IPS-15b (cell line): ENCODE measurements around the gene RBMS2.
A peak's percentile ranks its signal among the peaks of the same experiment; 100 is the strongest.

Experiments
- H3K27me3 ChIP-seq: one replicate; pipeline ENCODE4 v1.6.1; 2013; ENCODE audit warnings: low read length; ENCODE audit not compliant: control insufficient read depth, insufficient read depth
- H3K36me3 ChIP-seq: one replicate; pipeline ENCODE4 v1.6.1; 2013; ENCODE audit warnings: low read length; ENCODE audit not compliant: control insufficient read depth, insufficient read depth
- H3K4me1 ChIP-seq: one replicate; pipeline ENCODE4 v1.6.1; 2013; ENCODE audit warnings: mild to moderate bottlenecking, low read length; ENCODE audit not compliant: control insufficient read depth, insufficient read depth
- H3K4me3 ChIP-seq: one replicate; pipeline ENCODE4 v1.5.1; 2013; ENCODE audit warnings: low read depth, low read length
- H3K9ac ChIP-seq: one replicate; pipeline ENCODE4 v1.6.1; 2013; ENCODE audit warnings: low read depth, mild to moderate bottlenecking, low read length
- H3K9me3 ChIP-seq: one replicate; pipeline ENCODE4 v1.6.1; 2013; ENCODE audit warnings: mild to moderate bottlenecking, low read length; ENCODE audit not compliant: control insufficient read depth, insufficient read depth

Gene RBMS2

GRCh38 chr12:56591961-56592360 is 70.3 kb downstream of the RBMS2 start:
- Histone ChIP-seq H3K9me3 (no peaks in the 10 kb centered on the region), H3K9ac (no peak overlapping the region), H3K36me3 (peaks cover 3% of the 10 kb centered on the region), H3K4me3 (no peak overlapping the region), H3K4me1 (peaks cover 6% of the 10 kb centered on the region), H3K27me3 (no peaks in the 10 kb centered on the region)

GRCh38 chr12:56593909-56594621 is 72.4 kb downstream of the RBMS2 start:
- peak overlapping the region; percentile 42 for H3K9ac ChIP-seq
- no peak overlapping the region for H3K4me3 ChIP-seq
- peaks cover 6% of the 10 kb centered on the region for H3K4me1 ChIP-seq
- no peaks in the 10 kb centered on the region for H3K9me3 ChIP-seq
- no peaks in the 10 kb centered on the region for H3K27me3 ChIP-seq
- H3K36me3 ChIP-seq = peaks cover 19% of the 10 kb centered on the region

- Histone ChIP-seq H3K36me3 (peaks cover 47% of the 10 kb centered on the region), H3K27me3 (no peaks in the 10 kb centered on the region), H3K9me3 (no peaks in the 10 kb centered on the region), H3K4me1 (peaks cover 6% of the 10 kb centered on the region), H3K9ac (no peak overlapping the region), H3K4me3 (no peak overlapping the region)
Measured at GRCh38 chr12:56596815-56597214, 75.2 kb downstream of the RBMS2 start.

GRCh38 chr12:56599041-56599440 is 77.4 kb downstream of the RBMS2 start:
- no peaks in the 10 kb centered on the region for H3K27me3 ChIP-seq

GRCh38 chr12:56599797-56600196 is 78.2 kb downstream of the RBMS2 start:
- H3K9ac ChIP-seq = no peak overlapping the region
- H3K36me3 ChIP-seq = peaks cover 69% of the 10 kb centered on the region
- H3K4me3 ChIP-seq = no peak overlapping the region
- H3K9me3 ChIP-seq = no peaks in the 10 kb centered on the region
- no peaks in the 10 kb centered on the region for H3K27me3 ChIP-seq
- no peaks in the 10 kb centered on the region for H3K4me1 ChIP-seq

More at GRCh38 chr12:56599041-56599440, 77.4 kb downstream of the RBMS2 start:
- Histone ChIP-seq H3K9ac (no peak overlapping the region), H3K9me3 (no peaks in the 10 kb centered on the region), H3K4me1 (peaks cover 6% of the 10 kb centered on the region), H3K4me3 (no peak overlapping the region), H3K36me3 (peaks cover 62% of the 10 kb centered on the region)

GRCh38 chr12:56600753-56601152 is 79.1 kb downstream of the RBMS2 start:
- Histone ChIP-seq H3K4me3 (no peak overlapping the region), H3K36me3 (peaks cover 76% of the 10 kb centered on the region), H3K27me3 (no peaks in the 10 kb centered on the region), H3K4me1 (no peaks in the 10 kb centered on the region), H3K9ac (no peak overlapping the region), H3K9me3 (no peaks in the 10 kb centered on the region)

GRCh38 chr12:56601503-56601902 is 79.9 kb downstream of the RBMS2 start:
- H3K9me3 ChIP-seq = no peaks in the 10 kb centered on the region
- H3K4me1 ChIP-seq = no peaks in the 10 kb centered on the region
- H3K27me3 ChIP-seq = no peaks in the 10 kb centered on the region
- no peak overlapping the region for H3K9ac ChIP-seq
- H3K4me3 ChIP-seq = no peak overlapping the region
- peaks cover 77% of the 10 kb centered on the region for H3K36me3 ChIP-seq

GRCh38 chr12:56602239-56602638 is 80.6 kb downstream of the RBMS2 start:
- Histone ChIP-seq H3K27me3 (no peaks in the 10 kb centered on the region), H3K36me3 (peaks cover 74% of the 10 kb centered on the region), H3K9me3 (no peaks in the 10 kb centered on the region), H3K9ac (no peak overlapping the region), H3K4me1 (no peaks in the 10 kb centered on the region), H3K4me3 (no peak overlapping the region)

GRCh38 chr12:56604355-56604754 is 82.7 kb downstream of the RBMS2 start:
- no peaks in the 10 kb centered on the region for H3K4me1 ChIP-seq
- no peaks in the 10 kb centered on the region for H3K27me3 ChIP-seq
- no peaks in the 10 kb centered on the region for H3K9me3 ChIP-seq
- no peak overlapping the region for H3K9ac ChIP-seq
- H3K36me3 ChIP-seq = peaks cover 58% of the 10 kb centered on the region
- H3K4me3 ChIP-seq = no peak overlapping the region

GRCh38 chr12:56614627-56615026 is 93.0 kb downstream of the RBMS2 start:
- Histone ChIP-seq H3K4me3 (no peak overlapping the region), H3K9ac (no peak overlapping the region), H3K9me3 (no peaks in the 10 kb centered on the region), H3K4me1 (no peaks in the 10 kb centered on the region), H3K36me3 (peaks cover 65% of the 10 kb centered on the region), H3K27me3 (no peaks in the 10 kb centered on the region)

- no peaks in the 10 kb centered on the region for H3K9me3 ChIP-seq
- H3K36me3 ChIP-seq = peaks cover 49% of the 10 kb centered on the region
- no peak overlapping the region for H3K9ac ChIP-seq
- H3K4me3 ChIP-seq = no peak overlapping the region
- H3K27me3 ChIP-seq = no peaks in the 10 kb centered on the region
- no peaks in the 10 kb centered on the region for H3K4me1 ChIP-seq
Measured at GRCh38 chr12:56616244-56616643, 94.6 kb downstream of the RBMS2 start.

- H3K4me3 ChIP-seq = no peak overlapping the region
- H3K9me3 ChIP-seq = no peaks in the 10 kb centered on the region
- H3K4me1 ChIP-seq = no peaks in the 10 kb centered on the region
- no peak overlapping the region for H3K9ac ChIP-seq
- H3K27me3 ChIP-seq = no peaks in the 10 kb centered on the region
- peaks cover 43% of the 10 kb centered on the region for H3K36me3 ChIP-seq
Measured at GRCh38 chr12:56616925-56617324, 95.3 kb downstream of the RBMS2 start.
